Natural killer cell (primary cell): Measurements from ENCODE around the gene ARAF. TPM values are rescaled to one million over a fixed set of nuclear protein-coding genes. Genes with fewer than 3 reads are reported as not detected.

Experiments used
- ATAC-seq, 3 donors: fragments of 150-1000 bp in 2 of 3; fragments of 200-7000 bp in 1 of 3; cut with Tn5 transposase; 1 replicate in 1 of 3; 2 replicates in 2 of 3; pipeline ENCODE4 v1.10.0; 2021; ENCODE audit warnings: mild to moderate bottlenecking in 2 of 3, moderate library complexity in 2 of 3
- DNase-seq, 2 donors: peaks; one replicate each; pipeline versions ENCODE4 v3.0.0 to v3.0.0-alpha.2; 2013 to 2021; ENCODE audit warnings: mixed read lengths in 1 of 2
- H3K27ac ChIP-seq: one replicate; pipeline ENCODE4 v1.5.1; 2013; ENCODE audit warnings: mild to moderate bottlenecking, low read length
- H3K27me3 ChIP-seq: one replicate; pipeline ENCODE4 v1.6.1; 2013; ENCODE audit warnings: low read length; ENCODE audit not compliant: control insufficient read depth, insufficient read depth
- H3K36me3 ChIP-seq: one replicate; pipeline ENCODE4 v1.6.1; 2013; ENCODE audit warnings: low read length; ENCODE audit not compliant: control insufficient read depth, insufficient read depth
- H3K4me1 ChIP-seq: one replicate; pipeline ENCODE4 v1.6.1; 2013; ENCODE audit warnings: low read length; ENCODE audit not compliant: control insufficient read depth, insufficient read depth
- H3K4me3 ChIP-seq: one replicate; pipeline ENCODE4 v1.5.1; 2013; ENCODE audit warnings: low read length
- H3K9me3 ChIP-seq: one replicate; pipeline ENCODE4 v1.6.1; 2013; ENCODE audit warnings: low read length; ENCODE audit not compliant: control insufficient read depth, insufficient read depth
- H3K27ac Mint-ChIP-seq, 2 donors: one replicate each; pipeline ENCODE4 v1.8.0; 2022; ENCODE audit warnings: mild to moderate bottlenecking in 2 of 2, mixed read lengths in 2 of 2, moderate library complexity in 1 of 2
- H3K27me3 Mint-ChIP-seq, 2 donors: one replicate each; pipeline ENCODE4 v1.8.0; 2022; ENCODE audit warnings: low read depth in 2 of 2, mixed read lengths in 2 of 2
- H3K36me3 Mint-ChIP-seq: one replicate; pipeline ENCODE4 v1.8.0; 2022; ENCODE audit warnings: mixed read lengths
- H3K4me1 Mint-ChIP-seq, 2 donors: one replicate each; pipeline ENCODE4 v1.8.0; 2022; ENCODE audit warnings: mixed read lengths in 2 of 2
- H3K4me3 Mint-ChIP-seq: one replicate; pipeline ENCODE4 v1.8.0; 2022; ENCODE audit warnings: mild to moderate bottlenecking, moderate library complexity, mixed read lengths
- H3K9me3 Mint-ChIP-seq, 2 donors: one replicate each; pipeline ENCODE4 v1.8.0; 2022; ENCODE audit warnings: mixed read lengths in 2 of 2
- CTCF ChIP-seq: fragments of 200-600 bp; IDR thresholded peaks from one replicate; pipeline ENCODE4 v1.8.0; 2022; ENCODE audit warnings: antibody characterized with exemption
- WGBS: methylation state at CpG from one replicate; pipeline ENCODE4 v1.1.7; 2013; ENCODE audit warnings: missing lambda C conversion rate; ENCODE audit not compliant: insufficient coverage; 5-methylcytosine and 5-hydroxymethylcytosine counted together
- intact Hi-C: fragments of 100-400 bp; cut with micrococcal nuclease; formaldehyde crosslinking; loops from one replicate; pipeline ENCODE4 v1.14.2; 2022
- total RNA-seq, 4 donors: library from RNA; stranded (reverse); fragments of 120-200 nt in 1 of 4; gene quantifications; one replicate each; pipeline versions ENCODE4 v1.2.3 to v1.2.4, GENCODE V29; 2013 to 2022

ARAF gene
- total RNA-seq, 3 donors from 2014 or later (not counting 1 experiment from before 2014, with no cell fraction given) = 162 to 173 (median 169) TPM

GRCh38 chrX:47608130-47608810, 47.3 kb downstream of the ARAF start:
- Mint-ChIP-seq H3K4me3 (no peak overlapping the region), H3K4me1 (no peaks in the 10 kb centered on the region), H3K36me3 (no peaks in the 10 kb centered on the region), H3K27me3 (peaks cover 0 to 7% of the 10 kb centered on the region in 2 donors), H3K27ac (no peak overlapping the region), H3K9me3 (no peaks in the 10 kb centered on the region)
- intact Hi-C loops = no loop called here
- WGBS = 39% methylated on average over 8 of the region's 9 CpGs
- H3K27ac ChIP-seq = no peak overlapping the region
- no peaks in the 10 kb centered on the region for H3K9me3 ChIP-seq
- H3K4me1 ChIP-seq = no peaks in the 10 kb centered on the region
- H3K27me3 ChIP-seq = no peaks in the 10 kb centered on the region
- DNase-seq = no peak
- no peak for TF ChIP-seq CTCF
- H3K36me3 ChIP-seq = no peaks in the 10 kb centered on the region
- H3K4me3 ChIP-seq = no peak overlapping the region
- no peak for ATAC-seq

- Histone ChIP-seq H3K9me3 (no peaks in the 10 kb centered on the region), H3K4me1 (no peaks in the 10 kb centered on the region), H3K36me3 (no peaks in the 10 kb centered on the region), H3K27me3 (no peaks in the 10 kb centered on the region), H3K4me3 (no peak overlapping the region), H3K27ac (no peak overlapping the region)
- Mint-ChIP-seq H3K4me1 (no peaks in the 10 kb centered on the region), H3K9me3 (no peaks in the 10 kb centered on the region), H3K4me3 (no peak overlapping the region), H3K36me3 (no peaks in the 10 kb centered on the region), H3K27me3 (peaks cover 7 to 8% of the 10 kb centered on the region in 2 donors), H3K27ac (no peak overlapping the region)
- WGBS = 90% methylated on average over 4 of the region's 4 CpGs
- no peak for DNase-seq
- intact Hi-C loops = no loop called here
- no peak for ATAC-seq
- no peak for TF ChIP-seq CTCF
Observed at GRCh38 chrX:47610511-47610910, 49.5 kb downstream of the ARAF start.

DNA sequence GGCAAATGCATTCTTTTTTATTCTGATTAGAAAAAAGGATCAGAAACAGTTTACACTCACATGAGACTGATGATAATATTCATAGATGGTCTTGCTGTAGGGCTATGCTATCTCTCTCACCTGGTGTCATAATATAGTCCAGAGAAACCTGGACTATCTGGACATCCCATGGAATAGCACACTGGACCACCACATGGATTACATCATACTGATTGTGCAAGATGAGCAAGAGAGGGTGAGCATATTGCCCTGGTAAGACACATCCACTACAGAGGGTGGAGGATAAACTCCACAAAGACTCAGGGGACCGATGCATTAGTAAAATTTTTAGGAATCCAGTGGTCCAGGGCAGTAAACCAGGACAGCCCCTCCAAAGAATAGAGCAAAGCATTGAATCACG, 50.5 kb downstream of the ARAF start:
- no peak for DNase-seq
- H3K9me3 ChIP-seq = no peaks in the 10 kb centered on the region
- H3K27ac ChIP-seq = no peak overlapping the region
- H3K27me3 ChIP-seq = no peaks in the 10 kb centered on the region
- Mint-ChIP-seq H3K9me3 (no peaks in the 10 kb centered on the region), H3K27me3 (peaks cover 14% of the 10 kb centered on the region in 2 donors), H3K36me3 (no peaks in the 10 kb centered on the region), H3K4me1 (no peaks in the 10 kb centered on the region), H3K4me3 (no peak overlapping the region), H3K27ac (no peak overlapping the region)
- H3K4me1 ChIP-seq = no peaks in the 10 kb centered on the region
- intact Hi-C loops = no loop called here
- TF ChIP-seq CTCF = no peak
- H3K4me3 ChIP-seq = no peak overlapping the region
- ATAC-seq = no peak
- no peaks in the 10 kb centered on the region for H3K36me3 ChIP-seq
- whole genome bisulfite sequencing = 83% methylated on average over 2 of the region's 2 CpGs

- no peak overlapping the region for H3K27ac ChIP-seq
- no peaks in the 10 kb centered on the region for H3K4me1 ChIP-seq
- no peak for TF ChIP-seq CTCF
- no peak overlapping the region for H3K4me3 Mint-ChIP-seq
- no peak for ATAC-seq
- intact Hi-C loops = no loop called here
- DNase-seq = no peak
- H3K36me3 Mint-ChIP-seq = no peaks in the 10 kb centered on the region
- H3K27me3 Mint-ChIP-seq = peaks cover 18 to 19% of the 10 kb centered on the region in 2 donors
- no peak overlapping the region for H3K27ac Mint-ChIP-seq
- H3K27me3 ChIP-seq = no peaks in the 10 kb centered on the region
- no peaks in the 10 kb centered on the region for H3K9me3 ChIP-seq
- H3K4me1 Mint-ChIP-seq = no peaks in the 10 kb centered on the region
- H3K9me3 Mint-ChIP-seq = no peaks in the 10 kb centered on the region
- H3K4me3 ChIP-seq = no peak overlapping the region
- WGBS = 82% methylated on average over 2 of the region's 2 CpGs
- no peaks in the 10 kb centered on the region for H3K36me3 ChIP-seq
Observed at GRCh38 chrX:47611926-47612325, 50.9 kb downstream of the ARAF start.
